GM18505 (cell line): ENCODE results near the gene APBA1.

Experiments
- ATAC-seq: cut with Tn5 transposase; IDR thresholded peaks from one replicate; pipeline ENCODE4 v1.9.1; 2021; ENCODE audit not compliant: unreplicated experiment
- POLR2A ChIP-seq: IDR thresholded peaks from 4 replicates; pipeline ENCODE4 v1.6.1; 2011; ENCODE audit warnings: borderline replicate concordance; ENCODE audit not compliant: insufficient read depth, insufficient read length; ENCODE audit errors: extremely low read depth

Gene APBA1

DNA sequence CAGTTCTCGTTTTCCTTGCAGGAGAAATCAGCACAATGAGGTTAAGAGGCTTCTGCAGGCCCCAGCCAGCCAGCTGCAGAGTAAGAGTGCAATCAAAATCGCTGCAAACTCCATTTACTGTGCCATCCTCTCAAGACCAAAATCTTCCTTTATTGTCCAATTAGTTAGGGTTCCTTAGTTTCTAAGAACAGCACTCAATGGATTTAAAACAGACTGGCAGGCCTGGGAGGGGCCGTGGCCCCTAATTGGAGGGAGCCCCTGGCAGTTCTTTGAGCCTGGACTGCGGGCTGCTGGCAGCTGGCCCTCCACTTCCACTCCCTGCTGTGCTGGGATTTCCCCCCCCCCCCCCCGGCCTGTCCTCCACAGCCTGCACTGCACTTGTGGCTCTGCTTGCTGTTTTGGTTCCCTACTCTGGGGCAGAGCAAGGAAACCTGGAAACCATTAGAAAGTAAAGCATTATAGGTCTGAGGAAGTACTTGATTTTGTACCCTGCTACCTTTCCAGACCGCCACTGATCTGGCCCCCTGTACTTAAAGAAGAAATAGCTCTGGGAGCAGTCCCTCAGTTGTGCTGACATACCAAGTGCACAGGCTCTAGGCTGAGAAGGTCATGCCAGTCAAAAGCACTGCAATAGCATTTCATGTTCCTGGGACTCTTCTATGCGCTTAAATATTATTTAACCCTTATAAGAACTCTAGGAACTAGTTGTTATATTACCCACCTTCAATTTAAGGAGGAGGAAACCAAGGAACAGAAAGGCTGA lies 129.0 kb downstream of the APBA1 start:
- no peak for TF ChIP-seq POLR2A
- ATAC-seq: no peak

DNA sequence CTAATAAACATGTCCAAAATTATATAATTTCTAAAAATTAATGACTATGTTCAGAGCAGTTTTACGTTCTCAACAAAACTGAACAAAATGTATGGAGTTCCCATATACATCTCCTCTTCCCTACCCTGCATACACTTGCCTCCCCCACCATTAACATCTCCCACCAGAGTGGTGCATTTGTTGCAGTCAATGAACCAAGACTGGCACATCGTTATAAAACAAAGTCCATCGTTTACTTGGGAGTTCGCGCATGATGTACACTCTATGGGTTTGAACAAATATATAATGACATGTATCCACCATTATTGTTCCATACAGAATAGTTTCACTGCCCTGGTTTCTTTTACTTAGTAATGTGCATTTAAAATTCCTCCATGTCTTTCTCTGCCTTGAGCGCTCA lies 130.1 kb downstream of the APBA1 start:
- TF ChIP-seq POLR2A: no peak

DNA sequence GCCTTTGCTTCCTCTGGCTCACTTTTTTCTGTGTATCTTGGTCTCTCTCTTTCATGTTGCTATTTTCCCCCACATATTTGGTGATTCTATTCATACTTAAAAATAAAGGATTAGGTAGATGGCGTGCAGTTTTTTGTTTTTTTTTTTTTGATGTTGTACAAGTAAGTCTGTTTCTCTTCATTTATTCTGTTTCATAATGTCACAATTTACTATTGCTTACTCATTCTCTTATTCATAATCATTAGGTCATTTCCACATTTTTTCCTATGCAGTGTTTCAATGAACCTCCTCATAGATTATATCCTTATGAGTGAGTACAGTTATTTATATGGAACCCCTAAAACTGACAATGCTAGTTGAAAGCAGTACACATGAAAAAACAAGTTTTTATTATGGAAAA lies 136.3 kb downstream of the APBA1 start:
- ATAC-seq: no peak

More for the DNA sequence above, 130.1 kb downstream of the APBA1 start:
- ATAC-seq: no peak

DNA sequence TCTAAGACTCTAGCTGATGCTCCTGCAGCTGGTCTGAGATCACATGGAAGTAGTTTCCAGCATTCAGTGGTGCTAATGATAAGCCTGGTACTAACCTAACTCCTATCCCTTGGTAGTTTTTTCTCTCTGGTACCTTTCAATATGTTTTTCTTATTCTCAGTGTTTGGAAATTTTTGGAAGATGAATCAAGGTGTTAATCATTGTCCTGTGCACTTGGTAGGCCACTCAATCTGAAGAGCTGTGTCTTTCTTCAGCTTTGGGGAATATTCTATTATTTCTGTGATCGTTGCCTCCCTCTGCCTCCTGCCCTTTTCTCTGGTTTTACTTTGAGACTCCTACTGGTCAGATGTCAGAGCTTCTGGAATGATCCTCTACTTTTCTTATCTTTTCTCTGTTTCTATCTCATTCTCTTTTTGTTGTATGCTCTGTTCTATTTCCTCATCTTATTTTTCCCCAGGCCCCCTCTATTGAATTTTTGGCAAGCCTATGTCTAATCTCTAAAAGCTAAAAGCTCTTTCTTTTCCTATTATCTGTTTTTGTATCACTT lies 136.8 kb downstream of the APBA1 start:
- ATAC-seq: no peak
- TF ChIP-seq POLR2A: no peak

More for the DNA sequence above, 136.3 kb downstream of the APBA1 start:
- no peak for TF ChIP-seq POLR2A

DNA sequence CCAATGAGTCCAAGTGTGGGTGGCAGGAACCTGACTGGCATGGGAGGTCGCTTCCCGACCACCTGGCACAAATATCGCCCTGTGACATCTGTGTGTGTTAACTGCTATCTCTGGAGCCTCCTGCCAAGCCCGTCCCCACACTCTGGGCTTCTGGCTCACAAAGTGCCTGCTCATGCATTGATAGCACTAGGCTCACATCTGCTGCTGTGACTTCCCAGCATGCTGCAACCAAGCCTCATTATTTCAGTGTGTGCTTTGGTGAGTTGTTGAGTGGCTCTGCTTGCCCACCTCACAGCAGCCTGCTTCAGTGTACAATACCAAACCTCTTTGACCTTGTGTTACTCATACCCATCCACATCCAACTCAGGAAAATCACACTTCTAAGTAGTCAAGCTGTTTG lies 139.8 kb downstream of the APBA1 start:
- no peak for ATAC-seq
- no peak for TF ChIP-seq POLR2A

- TF ChIP-seq POLR2A: no peak
- ATAC-seq: no peak
Measured at GRCh38 chr9:69527454-69527853, 144.7 kb downstream of the APBA1 start.

DNA sequence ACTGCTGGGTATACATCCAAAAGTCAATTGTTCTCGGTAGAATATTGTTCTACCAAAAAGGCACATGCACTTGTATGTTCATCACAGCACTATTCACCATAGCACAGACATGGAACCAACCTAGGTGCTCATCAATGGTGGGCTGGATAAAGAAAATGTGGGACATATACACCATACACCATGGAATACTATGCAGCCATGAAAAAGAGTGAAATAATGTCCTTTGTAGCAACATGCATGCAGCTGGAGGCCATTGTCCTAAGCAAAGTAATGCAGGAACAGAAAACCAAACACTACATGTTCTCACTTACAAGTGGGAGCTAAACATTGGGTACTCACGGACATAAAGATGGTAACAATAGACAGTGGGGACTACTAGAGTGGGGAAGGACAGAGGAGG lies 145.5 kb downstream of the APBA1 start:
- TF ChIP-seq POLR2A: no peak
- ATAC-seq: no peak

GRCh38 chr9:69519470-69520240 lies 152.5 kb downstream of the APBA1 start:
- no peak for TF ChIP-seq POLR2A
- ATAC-seq: no peak

DNA sequence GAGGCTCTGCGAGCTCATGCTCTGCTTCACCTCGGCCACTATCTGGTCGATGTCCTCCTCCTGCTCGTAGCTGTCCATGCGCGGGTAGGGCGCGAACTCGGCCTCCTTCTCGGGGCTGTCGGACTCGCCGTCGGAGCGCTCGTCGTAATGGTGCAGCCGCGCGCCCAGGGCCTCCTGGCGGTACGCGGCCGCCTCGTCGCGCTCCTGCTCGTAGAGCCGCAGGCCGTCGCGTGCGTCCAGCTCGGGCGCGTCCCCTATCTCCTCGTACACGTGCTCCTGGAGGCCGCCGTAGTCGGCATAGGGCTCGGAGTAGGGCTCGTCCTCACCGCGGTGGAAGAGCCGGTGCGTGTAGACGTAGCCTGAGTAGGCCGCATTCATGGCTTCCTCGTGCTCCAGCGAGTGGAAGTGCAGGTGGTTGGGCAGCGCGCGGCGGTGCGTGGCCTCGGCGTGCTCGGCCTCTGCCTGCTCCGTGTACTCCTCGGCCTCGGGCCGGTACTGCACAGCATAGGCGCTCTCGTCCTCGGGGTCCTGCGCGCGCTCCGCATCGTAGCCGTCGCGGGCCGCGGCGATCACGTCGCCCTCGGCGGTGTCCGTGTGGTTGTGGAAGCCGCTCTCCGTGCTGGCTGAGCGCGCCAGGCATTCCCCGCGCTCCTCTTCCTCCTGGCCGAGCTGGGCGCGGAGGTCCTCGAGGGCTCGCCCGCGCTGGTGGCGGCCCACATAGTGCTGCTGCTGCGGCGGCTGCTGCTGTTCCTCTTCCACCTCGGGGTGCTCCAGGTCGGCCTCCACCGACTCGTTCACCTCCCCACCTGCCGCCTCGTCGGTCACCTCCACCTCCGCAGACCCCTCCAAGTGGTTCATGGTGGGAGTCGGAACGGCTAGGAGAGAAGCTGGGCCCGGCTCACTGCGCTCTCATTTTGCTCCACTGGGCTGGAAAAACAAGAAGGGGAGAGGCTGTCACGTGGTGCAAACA lies 155.5 kb downstream of the APBA1 start:
- no peak for TF ChIP-seq POLR2A
- ATAC-seq: no peak

GRCh38 chr9:69515810-69516209 lies 156.4 kb downstream of the APBA1 start:
- no peak for ATAC-seq
- TF ChIP-seq POLR2A: no peak

GRCh38 chr9:69513141-69513820 lies 158.9 kb downstream of the APBA1 start:
- ATAC-seq: no peak
- no peak for TF ChIP-seq POLR2A

DNA sequence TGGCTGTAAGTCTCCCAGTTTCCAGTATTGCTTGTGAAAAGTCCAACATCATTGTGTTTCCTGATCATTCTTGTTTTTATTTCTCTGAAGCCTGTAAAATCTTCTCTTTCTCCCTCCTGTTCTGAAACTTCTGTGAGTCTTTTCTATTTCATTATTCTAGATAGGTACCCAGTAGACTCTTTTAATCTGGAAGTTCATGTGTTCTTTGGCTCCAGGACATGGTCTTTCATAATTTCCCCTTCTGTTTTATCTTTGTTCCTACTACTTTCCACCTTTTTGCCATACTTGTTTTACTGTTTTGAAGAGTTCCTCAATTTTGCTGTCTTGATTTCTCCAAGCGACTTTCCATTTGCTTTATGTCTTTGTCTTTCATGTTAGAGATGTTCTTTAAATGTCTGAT lies 168.1 kb downstream of the APBA1 start:
- TF ChIP-seq POLR2A: no peak
- ATAC-seq: no peak

DNA sequence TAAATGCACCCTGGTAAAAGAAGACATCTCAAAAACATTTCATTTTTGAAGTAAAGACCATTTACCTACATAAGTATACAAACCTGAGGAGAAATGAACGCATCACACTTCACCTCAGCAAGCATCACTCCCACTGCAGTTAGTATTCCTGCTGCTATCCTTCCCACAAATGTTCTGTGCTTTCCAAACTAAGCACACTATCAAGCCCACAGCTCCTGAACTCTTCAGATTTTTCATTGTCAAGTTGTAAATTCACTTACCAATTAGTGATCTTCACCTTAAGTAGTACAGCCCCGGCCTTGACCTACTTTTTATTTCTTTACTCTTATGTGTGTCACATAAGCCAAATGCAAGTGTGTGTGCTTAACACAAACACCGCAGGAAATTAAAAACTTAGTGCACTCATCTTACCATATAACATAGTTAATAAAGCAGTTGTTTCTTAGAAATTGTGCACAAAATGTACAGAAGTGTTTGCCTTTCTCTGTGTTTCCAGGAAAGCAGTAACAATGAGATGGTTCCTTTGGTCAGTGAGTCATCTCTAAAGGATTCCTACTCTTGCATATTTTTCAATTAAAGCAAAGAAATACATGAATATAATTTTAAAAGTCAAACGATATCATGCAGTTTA lies 169.4 kb downstream of the APBA1 start:
- TF ChIP-seq POLR2A: no peak
- ATAC-seq: no peak

DNA sequence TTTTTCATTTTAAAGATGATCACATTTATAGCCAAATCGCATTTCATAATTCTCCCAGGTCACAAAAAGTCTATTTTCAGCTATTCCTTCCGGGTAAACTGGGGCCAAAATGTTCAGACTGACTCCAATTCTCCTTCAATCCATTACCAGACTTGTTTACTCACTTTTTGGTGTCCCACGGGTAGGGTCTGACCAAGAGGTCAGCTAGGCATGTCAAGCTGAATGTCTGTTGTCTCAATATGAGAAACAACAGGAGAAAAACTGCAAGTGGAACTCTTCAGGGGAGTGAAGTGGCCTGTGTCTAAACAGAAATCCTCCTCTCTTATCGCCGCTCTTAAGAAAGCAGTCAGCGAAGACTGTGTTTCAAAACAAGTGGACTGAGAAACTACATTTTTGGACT lies 171.3 kb downstream of the APBA1 start:
- ATAC-seq: no peak
- TF ChIP-seq POLR2A: no peak
